Neural cell (in vitro differentiated cells): ENCODE data around the gene SESN1.

Experiments
- EP300 ChIP-seq: fragments of 450-650 bp; conservative IDR thresholded peaks from 2 replicates; pipeline ENCODE4 v1.6.1; 2014; ENCODE audit warnings: antibody characterized with exemption, mild to moderate bottlenecking, moderate library complexity; ENCODE audit not compliant: poor library complexity, severe bottlenecking
- EZH2 ChIP-seq: fragments of 200-600, 300-800 bp; shearing (Covaris generic), sonication (generic); IDR thresholded peaks from 2 replicates; pipeline ENCODE4 v1.6.1; 2014; ENCODE audit warnings: antibody characterized with exemption, low read length, borderline replicate concordance, mild to moderate bottlenecking; ENCODE audit not compliant: insufficient read depth, poor library complexity, severe bottlenecking
- POLR2AphosphoS5 ChIP-seq: IDR thresholded peaks from 2 replicates; pipeline ENCODE4 v1.6.1; 2012
- RAD21 ChIP-seq: fragments of 450-650 bp; conservative IDR thresholded peaks from 2 replicates; pipeline ENCODE4 v1.6.1; 2014; ENCODE audit warnings: antibody characterized with exemption, mild to moderate bottlenecking, moderate library complexity
- SMC3 ChIP-seq: fragments of 450-650 bp; conservative IDR thresholded peaks from 2 replicates; pipeline ENCODE4 v1.6.1; 2014; ENCODE audit warnings: antibody characterized with exemption, mild to moderate bottlenecking, moderate library complexity; ENCODE audit not compliant: poor library complexity
- TF ChIP-seq, protein P1 (sequence below): fragments of 450-650 bp; IDR thresholded peaks from 2 replicates; pipeline ENCODE4 v1.5.1; 2014; ENCODE audit warnings: antibody characterized with exemption, mild to moderate bottlenecking, moderate library complexity; ENCODE audit not compliant: poor library complexity, severe bottlenecking
- TF ChIP-seq, protein P2 (sequence below): IDR thresholded peaks from 2 replicates; pipeline ENCODE4 v1.6.1; 2012; ENCODE audit warnings: borderline replicate concordance

DNA sequence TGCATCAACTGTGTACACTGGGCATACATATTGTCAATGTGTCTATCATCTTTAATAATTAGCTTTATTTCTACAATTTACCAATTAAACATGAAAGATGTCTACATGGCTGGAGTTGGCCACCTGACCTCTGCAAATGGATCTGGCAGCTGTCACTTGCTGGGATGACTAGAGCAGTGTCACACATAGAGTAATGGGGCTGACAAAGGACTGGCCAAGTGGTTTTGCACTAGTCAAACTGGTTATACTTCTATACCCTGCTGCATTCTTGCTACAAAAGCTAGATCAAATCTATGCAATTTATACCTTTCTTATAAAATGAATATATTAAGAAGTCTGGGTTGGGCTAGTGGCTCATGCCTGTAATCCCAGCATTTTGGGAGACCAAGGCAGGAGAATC is 99.3 kb downstream of the SESN1 start:
- TF ChIP-seq, protein P1, sequence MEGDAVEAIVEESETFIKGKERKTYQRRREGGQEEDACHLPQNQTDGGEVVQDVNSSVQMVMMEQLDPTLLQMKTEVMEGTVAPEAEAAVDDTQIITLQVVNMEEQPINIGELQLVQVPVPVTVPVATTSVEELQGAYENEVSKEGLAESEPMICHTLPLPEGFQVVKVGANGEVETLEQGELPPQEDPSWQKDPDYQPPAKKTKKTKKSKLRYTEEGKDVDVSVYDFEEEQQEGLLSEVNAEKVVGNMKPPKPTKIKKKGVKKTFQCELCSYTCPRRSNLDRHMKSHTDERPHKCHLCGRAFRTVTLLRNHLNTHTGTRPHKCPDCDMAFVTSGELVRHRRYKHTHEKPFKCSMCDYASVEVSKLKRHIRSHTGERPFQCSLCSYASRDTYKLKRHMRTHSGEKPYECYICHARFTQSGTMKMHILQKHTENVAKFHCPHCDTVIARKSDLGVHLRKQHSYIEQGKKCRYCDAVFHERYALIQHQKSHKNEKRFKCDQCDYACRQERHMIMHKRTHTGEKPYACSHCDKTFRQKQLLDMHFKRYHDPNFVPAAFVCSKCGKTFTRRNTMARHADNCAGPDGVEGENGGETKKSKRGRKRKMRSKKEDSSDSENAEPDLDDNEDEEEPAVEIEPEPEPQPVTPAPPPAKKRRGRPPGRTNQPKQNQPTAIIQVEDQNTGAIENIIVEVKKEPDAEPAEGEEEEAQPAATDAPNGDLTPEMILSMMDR: no peak
- TF ChIP-seq EP300: no peak
- no peak for TF ChIP-seq EZH2
- no peak for TF ChIP-seq POLR2AphosphoS5
- TF ChIP-seq, protein P2, sequence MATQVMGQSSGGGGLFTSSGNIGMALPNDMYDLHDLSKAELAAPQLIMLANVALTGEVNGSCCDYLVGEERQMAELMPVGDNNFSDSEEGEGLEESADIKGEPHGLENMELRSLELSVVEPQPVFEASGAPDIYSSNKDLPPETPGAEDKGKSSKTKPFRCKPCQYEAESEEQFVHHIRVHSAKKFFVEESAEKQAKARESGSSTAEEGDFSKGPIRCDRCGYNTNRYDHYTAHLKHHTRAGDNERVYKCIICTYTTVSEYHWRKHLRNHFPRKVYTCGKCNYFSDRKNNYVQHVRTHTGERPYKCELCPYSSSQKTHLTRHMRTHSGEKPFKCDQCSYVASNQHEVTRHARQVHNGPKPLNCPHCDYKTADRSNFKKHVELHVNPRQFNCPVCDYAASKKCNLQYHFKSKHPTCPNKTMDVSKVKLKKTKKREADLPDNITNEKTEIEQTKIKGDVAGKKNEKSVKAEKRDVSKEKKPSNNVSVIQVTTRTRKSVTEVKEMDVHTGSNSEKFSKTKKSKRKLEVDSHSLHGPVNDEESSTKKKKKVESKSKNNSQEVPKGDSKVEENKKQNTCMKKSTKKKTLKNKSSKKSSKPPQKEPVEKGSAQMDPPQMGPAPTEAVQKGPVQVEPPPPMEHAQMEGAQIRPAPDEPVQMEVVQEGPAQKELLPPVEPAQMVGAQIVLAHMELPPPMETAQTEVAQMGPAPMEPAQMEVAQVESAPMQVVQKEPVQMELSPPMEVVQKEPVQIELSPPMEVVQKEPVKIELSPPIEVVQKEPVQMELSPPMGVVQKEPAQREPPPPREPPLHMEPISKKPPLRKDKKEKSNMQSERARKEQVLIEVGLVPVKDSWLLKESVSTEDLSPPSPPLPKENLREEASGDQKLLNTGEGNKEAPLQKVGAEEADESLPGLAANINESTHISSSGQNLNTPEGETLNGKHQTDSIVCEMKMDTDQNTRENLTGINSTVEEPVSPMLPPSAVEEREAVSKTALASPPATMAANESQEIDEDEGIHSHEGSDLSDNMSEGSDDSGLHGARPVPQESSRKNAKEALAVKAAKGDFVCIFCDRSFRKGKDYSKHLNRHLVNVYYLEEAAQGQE: no peak
- no peak for TF ChIP-seq SMC3
- TF ChIP-seq RAD21: no peak
